ENCODE results near the gene RUSC2. TPM values are rescaled to one million over a fixed set of nuclear protein-coding genes. Genes with fewer than 3 reads are reported as not detected.

Gene RUSC2
- total and polyA plus RNA-seq, 9 donors: 7.4 to 41.1 (median 26.4) TPM

GRCh38 chr9:35538361-35539234, 48.7 kb downstream of the RUSC2 start:
- peaks cover 19% of the 10 kb centered on the region for H3K4me1 ChIP-seq (ENCODE audit: insufficient read depth)
- intact Hi-C loops (cut with DNase I): no loop called here
- H3K9me3 ChIP-seq: no peaks in the 10 kb centered on the region
- peak; percentile 78 to 84 (median 79) for DNase-seq
- TF ChIP-seq POLR2A (IDR thresholded peaks at IDR 0.05) (peak; percentile 55), EP300 (IDR thresholded peaks at IDR 0.05) (no peak), CTCF (IDR thresholded peaks at IDR 0.05) (no peak)
- H3K27me3 ChIP-seq: no peaks in the 10 kb centered on the region
- no peaks in the 10 kb centered on the region for H3K36me3 ChIP-seq
- peak overlapping the region; percentile 54 to 87 for H3K27ac ChIP-seq
- peak overlapping the region; percentile 38 for H3K4me3 ChIP-seq
- WGBS, 3 donors: 3 to 7% (median 5%) methylated on average over 18 of the region's 18 CpGs

Other genes starting within 250 kb of the RUSC2 start
- gene TESK1, start 115.2 kb downstream of the RUSC2 start, total RNA-seq: 10 to 100 TPM; 13.2 to 51.1 (median 36.6) TPM
- 10 to 100 TPM; 20.5 to 29.6 TPM for gene TESK1, start 115.2 kb downstream of the RUSC2 start, polyA plus RNA-seq
- 1 to 10 TPM in 5 of 7 donors, under 1 TPM in 2; 0.28 to 4.1 (median 1.2) TPM for gene CD72, start 128.3 kb downstream of the RUSC2 start, total RNA-seq
- gene CD72, start 128.3 kb downstream of the RUSC2 start, polyA plus RNA-seq: 1 to 10 TPM in 1 of 2 donors, under 1 TPM in 1; 0.98 to 3.8 TPM
- gene SIT1, start 160.8 kb downstream of the RUSC2 start, total RNA-seq: under 1 TPM in 4 of 7 donors, not detected in 3; 0.20 to 0.72 (median 0.56) TPM
- under 1 TPM; 0.29 to 0.82 TPM for gene SIT1, start 160.8 kb downstream of the RUSC2 start, polyA plus RNA-seq
- gene RMRP, start 167.9 kb downstream of the RUSC2 start, total RNA-seq: over 10,000 TPM in 5 of 7 donors, 1,000 to 10,000 TPM in 2; 3,031 to 27,726 (median 15,130) TPM
- gene RMRP, start 167.9 kb downstream of the RUSC2 start, polyA plus RNA-seq: 100 to 1,000 TPM in 1 of 2 donors, not detected in 1; 126 TPM
- gene CCDC107, start 168.2 kb downstream of the RUSC2 start, total RNA-seq: 10 to 100 TPM; 14.6 to 29.8 (median 19.1) TPM
- gene CCDC107, start 168.2 kb downstream of the RUSC2 start, polyA plus RNA-seq: 10 to 100 TPM; 15.0 to 17.8 TPM
- gene ARHGEF39, start 175.1 kb downstream of the RUSC2 start, total RNA-seq: 1 to 10 TPM in 2 of 7 donors, under 1 TPM in 5; 0.17 to 1.4 (median 0.58) TPM
- under 1 TPM; 0.17 to 0.52 TPM for gene ARHGEF39, start 175.1 kb downstream of the RUSC2 start, polyA plus RNA-seq
- 10 to 100 TPM in 1 of 7 donors, 1 to 10 TPM in 4, under 1 TPM in 1, not detected in 1; 0.37 to 19.5 (median 1.4) TPM for gene CA9, start 183.8 kb downstream of the RUSC2 start, total RNA-seq
- gene CA9, start 183.8 kb downstream of the RUSC2 start, polyA plus RNA-seq: under 1 TPM; 0.38 to 0.42 TPM
- 100 to 1,000 TPM; 179 to 853 (median 309) TPM for gene TPM2, start 199.8 kb downstream of the RUSC2 start, total RNA-seq
- gene TPM2, start 199.8 kb downstream of the RUSC2 start, polyA plus RNA-seq: 100 to 1,000 TPM; 526 to 716 TPM
- 100 to 1,000 TPM; 106 to 344 (median 271) TPM for gene TLN1, start 242.1 kb downstream of the RUSC2 start, total RNA-seq
- gene TLN1, start 242.1 kb downstream of the RUSC2 start, polyA plus RNA-seq: 100 to 1,000 TPM; 124 to 292 TPM
- 10 to 100 TPM; 31.2 to 41.5 (median 36.6) TPM for gene CREB3, start 242.6 kb downstream of the RUSC2 start, total RNA-seq
- gene CREB3, start 242.6 kb downstream of the RUSC2 start, polyA plus RNA-seq: 10 to 100 TPM; 32.3 to 39.8 TPM

Measured in ovary (tissue), 9 donors.